BLaER1 (cell line): ENCODE results near the gene CISD3.

Experiments
- H3K27ac ChIP-seq: shearing (Covaris generic); formaldehyde crosslinking; 2 replicates; pipeline ENCODE4 v1.8.1; 2022
- H3K27me3 ChIP-seq: shearing (Covaris generic); formaldehyde crosslinking; 2 replicates; pipeline ENCODE4 v1.8.1; 2022
- H3K36me3 ChIP-seq: shearing (Covaris generic); formaldehyde crosslinking; 2 replicates; pipeline ENCODE4 v1.8.1; 2022
- H3K4me1 ChIP-seq: shearing (Covaris generic); formaldehyde crosslinking; 2 replicates; pipeline ENCODE4 v1.8.1; 2022
- H3K4me2 ChIP-seq: shearing (Covaris generic); formaldehyde crosslinking; 2 replicates; pipeline ENCODE4 v1.8.1; 2022
- H3K4me3 ChIP-seq: shearing (Covaris generic); formaldehyde crosslinking; 2 replicates; pipeline ENCODE4 v1.8.1; 2022
- H3K9ac ChIP-seq: shearing (Covaris generic); formaldehyde crosslinking; 2 replicates; pipeline ENCODE4 v1.8.1; 2022
- H3K9me3 ChIP-seq: shearing (Covaris generic); formaldehyde crosslinking; 2 replicates; pipeline ENCODE4 v1.8.1; 2022
- H4K20me1 ChIP-seq: shearing (Covaris generic); formaldehyde crosslinking; 2 replicates; pipeline ENCODE4 v1.8.1; 2022
- Cebpa-rat ChIP-seq: shearing (Covaris generic); IDR thresholded peaks from 2 replicates; pipeline ENCODE4 v1.8.1; 2022

CISD3 gene

GRCh38 chr17:38715216-38715943, 14.8 kb upstream of the CISD3 start:
- Histone ChIP-seq H3K4me1 (peaks cover 85% of the 10 kb centered on the region), H3K27me3 (no peaks in the 10 kb centered on the region), H3K9ac (peak overlapping the region; percentile 16; the same call in 1 of the 2 replicates), H4K20me1 (peaks cover 12% of the 10 kb centered on the region), H3K27ac (peak overlapping the region; percentile 62), H3K4me2 (peak overlapping the region; percentile 14; the same call in 1 of the 2 replicates), H3K36me3 (peaks cover 82% of the 10 kb centered on the region), H3K9me3 (no peaks in the 10 kb centered on the region), H3K4me3 (no peak overlapping the region)
- TF ChIP-seq Cebpa-rat = no peak

GRCh38 chr17:38716368-38717005, 13.7 kb upstream of the CISD3 start:
- Histone ChIP-seq H3K9me3 (no peaks in the 10 kb centered on the region), H4K20me1 (peaks cover 12% of the 10 kb centered on the region; the same call in 1 of the 2 replicates), H3K4me2 (no peak overlapping the region), H3K9ac (no peak overlapping the region), H3K36me3 (peaks cover 92% of the 10 kb centered on the region), H3K4me3 (no peak overlapping the region), H3K4me1 (peaks cover 85% of the 10 kb centered on the region), H3K27ac (peak overlapping the region; percentile 51; the same call in 1 of the 2 replicates), H3K27me3 (no peaks in the 10 kb centered on the region)
- TF ChIP-seq Cebpa-rat = no peak

GRCh38 chr17:38717139-38717745, 12.9 kb upstream of the CISD3 start:
- H3K4me3 ChIP-seq = no peak overlapping the region
- H3K9ac ChIP-seq = no peak overlapping the region
- H3K4me1 ChIP-seq = peaks cover 85% of the 10 kb centered on the region
- no peak for TF ChIP-seq Cebpa-rat
- no peak overlapping the region for H3K4me2 ChIP-seq
- peaks cover 13% of the 10 kb centered on the region; the same call in 1 of the 2 replicates for H4K20me1 ChIP-seq
- peaks cover 99% of the 10 kb centered on the region for H3K36me3 ChIP-seq
- peak overlapping the region; percentile 51; the same call in 1 of the 2 replicates for H3K27ac ChIP-seq
- no peaks in the 10 kb centered on the region for H3K27me3 ChIP-seq
- no peaks in the 10 kb centered on the region for H3K9me3 ChIP-seq

GRCh38 chr17:38719289-38719942, 10.7 kb upstream of the CISD3 start:
- no peak overlapping the region for H3K27ac ChIP-seq
- peaks cover 97% of the 10 kb centered on the region for H3K36me3 ChIP-seq
- peaks cover 83% of the 10 kb centered on the region for H3K4me1 ChIP-seq
- no peak for TF ChIP-seq Cebpa-rat
- no peak overlapping the region for H3K4me3 ChIP-seq
- no peaks in the 10 kb centered on the region for H3K9me3 ChIP-seq
- H3K27me3 ChIP-seq = no peaks in the 10 kb centered on the region
- H3K9ac ChIP-seq = peak overlapping the region; percentile 22; the same call in 1 of the 2 replicates
- H3K4me2 ChIP-seq = no peak overlapping the region
- H4K20me1 ChIP-seq = peaks cover 13% of the 10 kb centered on the region; the same call in 1 of the 2 replicates

GRCh38 chr17:38719943-38720641, 10.0 kb upstream of the CISD3 start:
- peak overlapping the region; percentile 66; the same call in 1 of the 2 replicates for H3K4me2 ChIP-seq
- H3K9ac ChIP-seq = no peak overlapping the region
- no peak overlapping the region for H3K4me3 ChIP-seq
- peaks cover 13% of the 10 kb centered on the region; the same call in 1 of the 2 replicates for H4K20me1 ChIP-seq
- peaks cover 97% of the 10 kb centered on the region for H3K36me3 ChIP-seq
- no peaks in the 10 kb centered on the region for H3K27me3 ChIP-seq
- no peak overlapping the region for H3K27ac ChIP-seq
- H3K9me3 ChIP-seq = no peaks in the 10 kb centered on the region
- peaks cover 83% of the 10 kb centered on the region for H3K4me1 ChIP-seq
- no peak for TF ChIP-seq Cebpa-rat

- Histone ChIP-seq H3K4me2 (peak overlapping the region; percentile 66; the same call in 1 of the 2 replicates), H3K27ac (no peak overlapping the region), H3K9me3 (no peaks in the 10 kb centered on the region), H4K20me1 (peaks cover 13% of the 10 kb centered on the region; the same call in 1 of the 2 replicates), H3K27me3 (no peaks in the 10 kb centered on the region), H3K9ac (0 out of 2 replicates have a peak overlapping the region, but pooled peaks have one; percentile 38), H3K4me1 (peaks cover 85% of the 10 kb centered on the region), H3K4me3 (no peak overlapping the region), H3K36me3 (peaks cover 97% of the 10 kb centered on the region)
- no peak for TF ChIP-seq Cebpa-rat
Observed at GRCh38 chr17:38720941-38721340, 9.2 kb upstream of the CISD3 start.

DNA sequence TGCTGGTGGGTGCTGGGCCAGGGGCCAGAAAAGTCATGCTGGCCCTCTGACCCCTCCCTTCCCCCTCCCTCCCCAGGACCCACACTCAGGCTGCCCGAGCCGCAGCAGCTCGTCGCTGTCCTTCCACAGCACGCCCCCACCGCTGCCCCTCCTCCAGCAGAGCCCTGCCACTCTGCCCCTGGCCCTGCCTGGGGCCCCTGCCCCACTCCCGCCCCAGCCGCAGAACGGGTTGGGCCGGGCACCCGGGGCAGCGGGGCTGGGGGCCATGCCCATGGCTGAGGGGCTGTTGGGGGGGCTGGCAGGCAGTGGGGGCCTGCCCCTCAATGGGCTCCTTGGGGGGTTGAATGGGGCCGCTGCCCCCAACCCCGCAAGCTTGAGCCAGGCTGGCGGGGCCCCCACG, 8.3 kb upstream of the CISD3 start:
- Histone ChIP-seq H3K9ac (peak overlapping the region; percentile 60), H3K9me3 (no peaks in the 10 kb centered on the region), H3K36me3 (peaks cover 88% of the 10 kb centered on the region), H3K4me2 (peak overlapping the region; percentile 66), H3K27me3 (no peaks in the 10 kb centered on the region), H3K4me1 (peaks cover 86% of the 10 kb centered on the region), H3K4me3 (no peak overlapping the region), H3K27ac (peak overlapping the region; percentile 65), H4K20me1 (peaks cover 13% of the 10 kb centered on the region; the same call in 1 of the 2 replicates)
- TF ChIP-seq Cebpa-rat = no peak

DNA sequence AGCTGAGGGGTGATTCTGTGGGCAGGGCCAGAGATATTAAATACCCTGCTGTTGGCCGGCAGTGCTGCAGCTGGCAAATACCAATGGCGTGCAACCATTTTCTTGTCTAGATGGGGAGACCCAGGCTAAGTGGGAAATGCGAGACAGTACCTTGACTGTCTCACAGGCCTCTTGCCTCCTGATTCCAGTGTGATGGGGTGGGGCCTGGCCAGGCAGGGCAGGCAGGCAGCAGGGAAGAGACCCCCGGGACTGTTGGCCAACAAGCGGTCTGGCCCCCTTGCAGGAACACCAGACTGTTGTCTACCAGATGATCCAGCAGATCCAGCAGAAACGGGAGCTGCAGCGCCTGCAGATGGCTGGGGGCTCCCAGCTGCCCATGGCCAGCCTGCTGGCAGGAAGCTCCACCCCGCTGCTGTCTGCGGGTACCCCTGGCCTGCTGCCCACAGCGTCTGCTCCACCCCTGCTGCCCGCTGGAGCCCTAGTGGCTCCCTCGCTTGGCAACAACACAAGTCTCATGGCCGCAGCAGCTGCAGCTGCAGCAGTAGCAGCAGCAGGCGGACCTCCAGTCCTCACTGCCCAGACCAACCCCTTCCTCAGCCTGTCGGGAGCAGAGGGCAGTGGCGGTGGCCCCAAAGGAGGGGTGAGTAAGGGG, 5.7 kb upstream of the CISD3 start:
- no peaks in the 10 kb centered on the region for H3K27me3 ChIP-seq
- peak overlapping the region; percentile 51 for H3K27ac ChIP-seq
- peak overlapping the region; percentile 94 for H3K4me2 ChIP-seq
- no peak overlapping the region for H3K4me3 ChIP-seq
- H3K9ac ChIP-seq = 0 out of 2 replicates have a peak overlapping the region, but pooled peaks have one; percentile 1
- no peaks in the 10 kb centered on the region for H3K9me3 ChIP-seq
- H3K36me3 ChIP-seq = peaks cover 67% of the 10 kb centered on the region
- H4K20me1 ChIP-seq = peaks cover 13% of the 10 kb centered on the region; the same call in 1 of the 2 replicates
- no peak for TF ChIP-seq Cebpa-rat
- peaks cover 96% of the 10 kb centered on the region for H3K4me1 ChIP-seq
